Large intestine (tissue), 12 donors: Measurements from ENCODE around the gene ZDHHC14. TPM values are rescaled to one million over a fixed set of nuclear protein-coding genes. Genes with fewer than 3 reads are reported as not detected.
"Not testable (repeated sequence)": the region's sequence is repeated elsewhere in the genome, so short reads cannot be mapped to it uniquely, and the experiment has no call there.

ENCODE experiments used
- DNase-seq, 2 donors: peaks; one replicate each; pipeline versions ENCODE4 v3.0.0 to v3.0.0-alpha.2; 2013
- H3K27ac ChIP-seq: one replicate; pipeline ENCODE4 v1.5.1; 2013; ENCODE audit warnings: low read length
- H3K27me3 ChIP-seq: 2 replicates; pipeline ENCODE4 v1.6.1; 2013; ENCODE audit warnings: low read length; ENCODE audit not compliant: control insufficient read depth, insufficient read depth
- H3K36me3 ChIP-seq: 2 replicates; pipeline ENCODE4 v1.6.1; 2013; ENCODE audit warnings: low read length; ENCODE audit not compliant: control insufficient read depth, insufficient read depth
- H3K4me1 ChIP-seq: one replicate; pipeline ENCODE4 v1.6.1; 2013; ENCODE audit warnings: low read length; ENCODE audit not compliant: control insufficient read depth, insufficient read depth
- H3K4me3 ChIP-seq: one replicate; pipeline ENCODE4 v1.5.1; 2013; ENCODE audit warnings: low read length
- H3K9me3 ChIP-seq: one replicate; pipeline ENCODE4 v1.6.1; 2013; ENCODE audit warnings: mild to moderate bottlenecking, low read depth, low read length, moderate library complexity; ENCODE audit not compliant: control insufficient read depth
- WGBS: methylation state at CpG from one replicate; pipeline ENCODE4 v1.1.5; 2013; ENCODE audit warnings: low lambda C conversion rate; ENCODE audit not compliant: insufficient coverage; 5-methylcytosine and 5-hydroxymethylcytosine counted together
- long read RNA-seq, 11 donors: transcript quantifications; one replicate each; lab custom pipeline, GENCODE V29; 2026
- polyA plus RNA-seq: library from polyadenylated mRNA; unstranded; fragments of 120-200 nt; gene quantifications from one replicate; pipeline ENCODE4 v1.2.1, GENCODE V29; 2013

The ZDHHC14 gene
- polyA plus RNA-seq: 26.5 TPM
- long read RNA-seq, donor 1, partial matches to known transcripts: 0 of 1 reads
- long read RNA-seq, donor 1, other reads (novel, unspliced or antisense): 0 of 1 reads
- long read RNA-seq, donor 2, full-length matches to known transcripts: 10 of 41 reads
- long read RNA-seq, donor 2, partial matches to known transcripts: 31 of 41 reads
- long read RNA-seq, donor 2, other reads (novel, unspliced or antisense): 0 of 41 reads
- long read RNA-seq, donor 3, full-length matches to known transcripts: 8 of 25 reads
- long read RNA-seq, donor 3, partial matches to known transcripts: 17 of 25 reads
- long read RNA-seq, donor 3, other reads (novel, unspliced or antisense): 0 of 25 reads
- long read RNA-seq, donor 4, full-length matches to known transcripts: 1 of 1 reads
- long read RNA-seq, donor 4, partial matches to known transcripts: 0 of 1 reads
- long read RNA-seq, donor 4, other reads (novel, unspliced or antisense): 0 of 1 reads
- long read RNA-seq, donor 5, full-length matches to known transcripts: 2 of 2 reads
- long read RNA-seq, donor 5, partial matches to known transcripts: 0 of 2 reads
- long read RNA-seq, donor 5, other reads (novel, unspliced or antisense): 0 of 2 reads
- long read RNA-seq, donor 6, full-length matches to known transcripts: 6 of 6 reads
- long read RNA-seq, donor 6, partial matches to known transcripts: 0 of 6 reads
- long read RNA-seq, donor 6, other reads (novel, unspliced or antisense): 0 of 6 reads
- long read RNA-seq, donor 7: 0 reads
- long read RNA-seq, donor 8, full-length matches to known transcripts: 5 of 5 reads
- long read RNA-seq, donor 8, partial matches to known transcripts: 0 of 5 reads
- long read RNA-seq, donor 8, other reads (novel, unspliced or antisense): 0 of 5 reads
- long read RNA-seq, donor 9, full-length matches to known transcripts: 6 of 21 reads
- long read RNA-seq, donor 9, partial matches to known transcripts: 15 of 21 reads
- long read RNA-seq, donor 9, other reads (novel, unspliced or antisense): 0 of 21 reads
- long read RNA-seq, donor 10, full-length matches to known transcripts: 5 of 5 reads
- long read RNA-seq, donor 10, partial matches to known transcripts: 0 of 5 reads
- long read RNA-seq, donor 10, other reads (novel, unspliced or antisense): 0 of 5 reads
- long read RNA-seq, donor 11, full-length matches to known transcripts: 4 of 4 reads
- long read RNA-seq, donor 11, partial matches to known transcripts: 0 of 4 reads
- long read RNA-seq, donor 11, other reads (novel, unspliced or antisense): 0 of 4 reads

DNA sequence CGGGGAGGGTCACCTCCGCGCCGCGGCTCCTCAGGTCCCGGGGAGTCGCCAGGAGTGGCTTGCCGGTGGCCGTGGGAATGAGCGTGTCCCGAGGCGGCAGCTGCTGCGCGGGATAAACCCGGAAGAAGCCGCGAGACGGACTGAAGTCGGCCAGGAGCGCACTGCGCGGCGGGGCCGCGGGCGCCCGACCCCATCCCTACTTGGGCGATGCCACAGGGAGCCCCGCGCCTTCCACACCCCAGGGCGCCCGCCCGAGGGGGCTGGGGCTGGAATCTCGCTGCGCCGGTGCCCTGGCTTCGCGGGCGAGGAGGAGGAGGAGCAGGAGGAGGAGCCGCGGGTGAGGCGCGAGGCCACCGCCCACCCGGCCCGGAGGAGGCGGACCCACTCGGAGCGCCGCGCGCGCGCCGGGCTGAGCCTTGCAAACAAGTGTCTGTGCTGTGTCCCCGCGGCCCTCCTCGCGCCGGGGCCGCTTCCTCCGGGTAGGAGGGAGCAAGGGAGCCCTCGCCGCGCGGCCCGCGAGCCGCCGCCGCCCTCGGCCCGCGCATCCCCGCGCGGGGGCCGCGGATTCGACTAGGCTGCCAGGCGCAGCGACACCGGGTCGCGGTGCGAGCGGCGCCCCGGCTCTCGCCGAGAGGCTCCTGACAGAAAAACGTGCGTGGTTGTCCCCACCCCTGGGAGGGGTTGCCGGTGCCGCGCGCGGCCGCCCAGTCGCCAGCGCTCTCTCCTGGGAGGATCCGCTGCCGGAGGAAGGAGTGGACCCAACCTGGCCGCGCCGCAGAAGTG lies at the start of gene ZDHHC14:
Gene ZDHHC14, plus strand, starts transcription at position 412 of the 783 bp plus-strand sequence.
- WGBS: no CpG with 5 or more reads among the region's 106 CpGs
- Histone ChIP-seq H3K27me3 (no peaks in the 10 kb centered on the region), H3K36me3 (no peaks in the 10 kb centered on the region), H3K4me3 (peak within 1 kb of the TSS; percentile 92), H3K27ac (peak within 1 kb of the TSS; percentile 90), H3K9me3 (no peaks in the 10 kb centered on the region), H3K4me1 (peaks cover 17% of the 10 kb centered on the region)
- peak; percentile 87 to 95 for DNase-seq

DNA sequence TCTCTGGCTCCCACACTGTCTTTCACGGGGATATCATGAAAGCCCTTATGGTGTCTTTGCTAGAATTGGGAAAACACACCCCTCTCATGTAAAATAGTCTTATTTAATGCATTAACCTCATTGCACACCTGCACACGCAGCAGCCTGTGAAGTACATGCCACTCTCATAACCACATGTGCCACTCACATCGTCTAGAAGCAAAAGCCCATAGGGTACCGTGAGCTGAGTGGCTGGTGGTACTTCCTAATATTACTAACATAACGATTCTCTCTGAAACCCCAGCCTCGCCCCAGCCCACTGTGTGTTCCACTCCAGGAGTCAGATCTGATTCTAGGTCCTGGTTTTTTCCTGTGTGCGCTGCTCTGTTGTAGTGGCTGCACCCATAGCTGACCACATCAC lies 48.2 kb upstream of the ZDHHC14 start:
- Histone ChIP-seq H3K36me3 (no peaks in the 10 kb centered on the region), H3K9me3 (no peaks in the 10 kb centered on the region), H3K4me3 (no peak overlapping the region), H3K27me3 (peaks cover 5% of the 10 kb centered on the region), H3K4me1 (no peaks in the 10 kb centered on the region), H3K27ac (no peak overlapping the region)
- DNase-seq: no peak
- WGBS: 80% methylated on average over 1 of the region's 7 CpGs

GRCh38 chr6:157333537-157333936 lies 47.5 kb upstream of the ZDHHC14 start:
- 100% methylated on average over 1 of the region's 4 CpGs for WGBS

DNA sequence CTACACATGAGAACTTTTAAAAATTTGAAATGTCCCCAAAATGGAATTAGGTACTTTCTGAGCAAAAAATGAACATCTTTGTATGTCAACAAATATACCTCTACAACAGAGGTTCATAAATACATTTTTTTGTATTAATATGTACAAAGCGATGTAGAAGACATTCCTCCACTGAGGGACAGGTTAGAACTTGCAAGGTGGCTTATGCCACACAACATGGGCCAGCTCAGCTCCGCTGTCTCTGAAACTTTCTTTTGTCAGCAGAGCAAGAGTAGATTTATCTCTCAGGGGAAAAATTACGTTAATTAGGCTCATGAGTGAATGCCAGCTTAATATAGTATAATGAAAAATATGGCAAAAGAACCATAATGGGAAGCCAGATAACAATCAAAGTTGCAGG lies 47.0 kb upstream of the ZDHHC14 start:
- Histone ChIP-seq H3K27me3 (peaks cover 5% of the 10 kb centered on the region), H3K27ac (no peak overlapping the region), H3K36me3 (no peaks in the 10 kb centered on the region), H3K9me3 (no peaks in the 10 kb centered on the region), H3K4me3 (no peak overlapping the region), H3K4me1 (no peaks in the 10 kb centered on the region)
- WGBS: 83% methylated on average over 1 of the region's 3 CpGs
- DNase-seq: no peak

More at GRCh38 chr6:157333537-157333936, 47.5 kb upstream of the ZDHHC14 start:
- H3K9me3 ChIP-seq: no peaks in the 10 kb centered on the region
- H3K4me1 ChIP-seq: no peaks in the 10 kb centered on the region
- no peaks in the 10 kb centered on the region for H3K36me3 ChIP-seq
- H3K27ac ChIP-seq: no peak overlapping the region
- no peak overlapping the region for H3K4me3 ChIP-seq
- no peak for DNase-seq
- peaks cover 5% of the 10 kb centered on the region for H3K27me3 ChIP-seq

DNA sequence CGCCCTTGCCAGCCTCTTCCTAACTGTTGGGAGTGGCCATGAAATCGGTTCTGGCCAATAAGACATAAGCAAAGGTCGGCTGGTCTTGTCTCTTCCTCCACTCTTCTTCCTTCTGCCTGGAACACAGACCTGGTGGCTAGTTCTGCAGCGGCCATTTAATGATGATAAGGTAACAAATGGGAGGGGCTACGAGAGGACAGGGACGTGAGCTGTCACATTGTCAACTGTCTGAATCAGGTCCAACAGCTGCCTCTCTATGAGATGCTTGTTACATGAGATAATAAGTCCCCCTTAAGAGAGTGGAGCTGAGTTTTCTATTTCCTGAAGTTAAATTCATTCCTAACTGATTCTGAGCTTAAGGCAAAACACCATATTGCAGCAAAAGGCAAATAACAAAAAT lies 45.2 kb upstream of the ZDHHC14 start:
- H3K9me3 ChIP-seq: no peaks in the 10 kb centered on the region
- H3K4me3 ChIP-seq: no peak overlapping the region
- no peaks in the 10 kb centered on the region for H3K4me1 ChIP-seq
- peaks cover 5% of the 10 kb centered on the region for H3K27me3 ChIP-seq
- no peaks in the 10 kb centered on the region for H3K36me3 ChIP-seq
- no peak for DNase-seq
- no peak overlapping the region for H3K27ac ChIP-seq
- WGBS: 47% methylated on average over 3 of the region's 6 CpGs

DNA sequence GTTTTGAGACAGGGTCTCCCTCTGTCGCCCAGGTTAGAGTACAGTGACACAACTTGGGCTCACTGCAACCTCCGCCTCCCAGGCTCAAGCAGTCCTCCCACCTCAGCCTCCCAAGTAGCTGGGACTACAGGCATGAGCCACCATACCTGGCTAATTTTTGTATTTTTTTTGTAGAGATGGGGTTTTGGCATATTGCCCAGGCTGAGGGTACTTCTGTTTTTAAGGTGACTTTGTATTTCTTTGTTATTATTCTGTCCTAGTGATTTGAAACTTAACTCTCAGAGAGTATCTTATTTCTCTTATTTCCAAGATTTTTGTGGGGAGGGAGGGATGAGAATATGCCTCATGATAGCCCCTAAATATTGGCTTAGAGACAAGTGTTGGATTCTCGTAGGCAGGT lies 43.7 kb upstream of the ZDHHC14 start:
- H3K27ac ChIP-seq, DNase-seq, H3K4me3 ChIP-seq, H3K4me1 ChIP-seq, H3K9me3 ChIP-seq, H3K36me3 ChIP-seq, H3K27me3 ChIP-seq: not testable (repeated sequence)
- WGBS: no CpG with 5 or more reads among the region's 3 CpGs

DNA sequence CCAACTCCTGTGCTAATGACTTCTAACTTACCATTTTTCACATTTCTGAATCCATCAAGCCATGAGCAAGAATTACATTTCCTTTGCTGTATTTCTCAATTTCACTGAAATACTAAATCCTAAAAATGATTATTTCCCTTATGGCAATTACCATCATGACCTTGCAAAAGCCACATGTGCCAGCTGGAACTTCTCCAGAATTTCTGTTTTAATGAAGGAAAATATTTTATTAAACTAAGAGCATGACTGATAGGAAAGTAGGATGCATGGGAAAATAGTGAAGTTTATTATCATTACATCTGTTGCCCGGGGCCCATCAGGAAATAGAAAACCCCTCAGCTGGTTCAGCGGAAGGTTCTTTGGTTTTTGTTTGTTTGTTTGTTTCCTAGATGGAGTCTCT lies 43.2 kb upstream of the ZDHHC14 start:
- Histone ChIP-seq H3K27ac (no peak overlapping the region), H3K36me3 (no peaks in the 10 kb centered on the region), H3K4me1 (no peaks in the 10 kb centered on the region), H3K9me3 (no peaks in the 10 kb centered on the region), H3K27me3 (peaks cover 5% of the 10 kb centered on the region), H3K4me3 (no peak overlapping the region)
- no peak for DNase-seq
- WGBS: no CpG with 5 or more reads among the region's 2 CpGs

DNA sequence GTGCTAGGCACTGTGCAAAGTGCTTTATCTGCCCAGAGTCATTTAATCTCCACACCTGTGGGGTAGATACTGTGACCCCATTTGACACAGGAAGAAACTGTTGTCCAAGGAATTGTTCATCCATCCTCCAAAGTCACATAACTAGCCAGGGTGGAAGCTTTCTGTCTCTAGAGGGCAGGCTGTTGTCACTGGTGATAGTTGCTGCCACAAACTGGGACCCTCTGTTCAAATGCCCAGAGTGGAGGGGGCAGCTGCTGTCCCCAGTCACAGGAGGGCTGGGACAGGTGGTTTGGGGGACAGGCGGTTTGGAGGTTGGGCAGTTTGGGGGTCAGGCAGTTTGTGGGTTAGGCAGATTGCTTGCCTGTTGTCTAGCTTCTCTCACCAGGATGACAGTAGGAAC lies 41.6 kb upstream of the ZDHHC14 start:
- H3K9me3 ChIP-seq: no peaks in the 10 kb centered on the region
- H3K4me3 ChIP-seq: no peak overlapping the region
- H3K27ac ChIP-seq: no peak overlapping the region
- no peak for DNase-seq
- peaks cover 3% of the 10 kb centered on the region for H3K27me3 ChIP-seq
- no peaks in the 10 kb centered on the region for H3K36me3 ChIP-seq
- WGBS: no CpG with 5 or more reads among the region's 1 CpG
- H3K4me1 ChIP-seq: no peaks in the 10 kb centered on the region

- WGBS: 60% methylated on average over 1 of the region's 4 CpGs
Measured at GRCh38 chr6:157343732-157344131, 37.3 kb upstream of the ZDHHC14 start.

More at GRCh38 chr6:157343732-157344131, 37.3 kb upstream of the ZDHHC14 start:
- no peaks in the 10 kb centered on the region for H3K9me3 ChIP-seq
- no peak overlapping the region for H3K4me3 ChIP-seq
- peaks cover 9% of the 10 kb centered on the region for H3K27me3 ChIP-seq
- DNase-seq: no peak
- H3K4me1 ChIP-seq: no peaks in the 10 kb centered on the region
- H3K27ac ChIP-seq: no peak overlapping the region
- no peaks in the 10 kb centered on the region for H3K36me3 ChIP-seq
